ENCODE data around the gene SLC13A2. TPM values are rescaled to one million over a fixed set of nuclear protein-coding genes. Genes with fewer than 3 reads are reported as not detected.

The SLC13A2 gene
- total and polyA plus RNA-seq, 2 of the 4 experiments (the other 2 are of a cell fraction): not detected

DNA sequence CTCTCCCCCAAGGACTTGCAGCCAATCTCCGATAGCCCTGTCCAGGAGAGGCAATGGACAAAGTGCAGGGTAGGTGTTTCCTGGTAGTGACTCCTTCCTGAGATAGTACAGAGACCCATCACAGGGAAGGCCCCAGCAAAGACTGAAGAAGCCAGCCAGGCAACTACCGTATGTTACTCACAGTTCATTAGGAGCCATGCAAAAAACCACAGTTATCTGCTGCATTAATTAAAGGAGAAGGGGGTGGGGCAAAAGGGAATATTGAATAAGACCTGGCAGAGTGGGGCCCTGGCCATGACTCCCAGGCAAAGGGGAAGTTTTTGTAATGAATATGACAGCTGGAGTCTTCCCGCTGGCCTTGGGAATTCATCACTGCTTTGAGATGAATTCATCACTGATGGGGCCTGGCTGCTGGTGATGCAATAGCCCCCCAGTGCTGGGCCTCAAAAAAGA is 2.5 kb upstream of the SLC13A2 start:
- intact Hi-C loops (cut with micrococcal nuclease) (no loop called here), dilution Hi-C loops (cut with HindIII; ENCODE audit: low sequenced_read_pairs, unreplicated experiment) (no loop called here), in situ Hi-C loops (cut with MboI; ENCODE audit: low sequenced_read_pairs) (no loop called here)
- H3K36me3 ChIP-seq (ENCODE audit: control insufficient read depth, insufficient read depth, low read length): no peaks in the 10 kb centered on the region
- no peak overlapping the region for H3K56ac ChIP-seq (ENCODE audit: extremely low read depth, insufficient read depth, low read length)
- H3K79me1 ChIP-seq (ENCODE audit: low read depth in 1 of 2, low read length in 2 of 2): no peaks in the 10 kb centered on the region
- H3K14ac ChIP-seq (replicated peaks; ENCODE audit: low read depth, low read length): no peak overlapping the region
- no peak overlapping the region for H4K8ac ChIP-seq (ENCODE audit: low read depth in 2 of 2, low read length in 2 of 2)
- DNase-seq (no peak), ATAC-seq (ENCODE audit: low read depth) (no peak)
- no peak overlapping the region for H2AFZ ChIP-seq (replicated peaks; ENCODE audit: low read length, poor library complexity)
- BruUV-seq (replicated peaks): no TSS peak
- H4K91ac ChIP-seq (ENCODE audit: insufficient read depth, low read depth, low read length): no peak overlapping the region
- H3K27me3 ChIP-seq (ENCODE audit: control insufficient read depth, insufficient read depth, low read length): peaks cover 64% of the 10 kb centered on the region
- H4K5ac ChIP-seq (ENCODE audit: low read depth, low read length): no peak overlapping the region
- no peaks in the 10 kb centered on the region for H3K9me1 ChIP-seq (ENCODE audit: insufficient read depth, low read length)
- H3K4me1 ChIP-seq (ENCODE audit: control insufficient read depth, insufficient read depth, low read length): peaks cover 3% of the 10 kb centered on the region; the same call in 1 of the 2 replicates
- no peak overlapping the region for H3K23ac ChIP-seq (ENCODE audit: low read depth, low read length)
- H2BK120ac ChIP-seq (ENCODE audit: low read depth, low read length): no peak overlapping the region
- H3K27ac ChIP-seq (ENCODE audit: insufficient read depth, low read length): no peak overlapping the region
- H3K4me3 ChIP-seq (ENCODE audit: insufficient read depth, low read depth, low read length): no peak overlapping the region
- no peak overlapping the region for H2BK5ac ChIP-seq (ENCODE audit: low read depth, low read length, poor library complexity, severe bottlenecking)
- WGBS, 2 experiments (ENCODE audit: extremely low coverage in 2 of 2, insufficient read length in 1 of 2): no CpG with 5 or more reads among the region's 3 CpGs
- no peak overlapping the region for H3K4ac ChIP-seq (ENCODE audit: low read depth, low read length)
- H3K18ac ChIP-seq (ENCODE audit: low read depth, low read length): no peak overlapping the region
- POLR2A ChIA-PET (ENCODE audit: unreplicated experiment): interaction anchor here (0.6 kb wide), 1 partner anchor 9 kb away, joined by 3 read pairs; no protein-coding TSS in a partner anchor
- H2BK15ac ChIP-seq (ENCODE audit: low read depth, low read length): no peak overlapping the region
- no peaks in the 10 kb centered on the region for H4K20me1 ChIP-seq (ENCODE audit: insufficient read depth, low read length)
- TF ChIP-seq CEBPB (IDR thresholded peaks at IDR 0.05; ENCODE audit: low read depth, low read length) (peak; percentile 29; the same call in 1 of the 2 replicates), BHLHE40 (IDR thresholded peaks at IDR 0.05; ENCODE audit: low read depth, low read length) (no peak)
- H3K9ac ChIP-seq (ENCODE audit: low read depth, low read length): no peak overlapping the region
- no peak overlapping the region for H2AK5ac ChIP-seq (ENCODE audit: low read depth, low read length)
- CTCF ChIA-PET: no interaction called here
- H3K4me2 ChIP-seq (ENCODE audit: low read depth, low read length): no peak overlapping the region
- no peak overlapping the region for H2AK9ac ChIP-seq (replicated peaks; ENCODE audit: low read depth, low read length, poor library complexity)
- H2BK20ac ChIP-seq (ENCODE audit: low read depth, low read length): no peak overlapping the region
- no peaks in the 10 kb centered on the region for H3K9me3 ChIP-seq (ENCODE audit: control insufficient read depth, insufficient read depth, low read length)
